K562 (cell line): Measurements from ENCODE around the gene DPRX. TPM values are rescaled to one million over a fixed set of nuclear protein-coding genes. Genes with fewer than 3 reads are reported as not detected.

Source experiments
- CREB3L1 ChIP-seq: fragments of 450-650 bp; IDR thresholded peaks from 2 replicates; pipeline ENCODE4 v1.6.1; 2014; ENCODE audit warnings: low read depth, mild to moderate bottlenecking, moderate library complexity, borderline replicate concordance
- HDAC8 ChIP-seq: fragments of 450-650 bp; IDR thresholded peaks from 2 replicates; pipeline ENCODE4 v1.6.1; 2016; ENCODE audit warnings: mild to moderate bottlenecking, missing genetic modification characterization, moderate library complexity, missing compliant biosample characterization
- RERE ChIP-seq: sonication (generic); formaldehyde crosslinking; IDR thresholded peaks from 2 replicates; pipeline ENCODE4 v1.8.0; 2023; ENCODE audit warnings: missing genetic modification reagents, mild to moderate bottlenecking, borderline replicate concordance
- SIN3B ChIP-seq: fragments of 450-650 bp; IDR thresholded peaks from 2 replicates; pipeline ENCODE4 v1.6.1; 2017; ENCODE audit warnings: low read depth, mild to moderate bottlenecking, moderate library complexity
- TCF7L2 ChIP-seq: fragments of 150-350 bp; IDR thresholded peaks from 2 replicates; pipeline ENCODE4 v1.6.1; 2016; ENCODE audit warnings: low read depth, mild to moderate bottlenecking, low read length, moderate library complexity
- ZNF282 ChIP-seq: sonication (generic); formaldehyde crosslinking; IDR thresholded peaks from 2 replicates; pipeline ENCODE4 v1.8.1; 2023; ENCODE audit warnings: missing genetic modification reagents
- polyA plus RNA-seq, 8 experiments: library from polyadenylated mRNA; depleted of rRNA in 4 of 8; stranded (reverse) in 5 of 8; unstranded in 3 of 8; fragments of >200 nt; fragmentation: Nextera tagmentation in 2 of 8; fragmentation: Illumina TruSeq in 1 of 8; extraction: Ambion mirVana in 2 of 8; extraction: Trizol in 1 of 8; gene quantifications; 2 replicates each; pipeline versions ENCODE4 v1.2.1 to v1.2.3, GENCODE V29; 2011 to 2014; ENCODE audit warnings: inconsistent platforms in 1 of 8, missing spikeins in 1 of 8
- total RNA-seq, 7 experiments: library from RNA; depleted of rRNA in 6 of 7; stranded (reverse); fragments of >200 nt in 6 of 7; fragmentation: Illumina TruSeq in 2 of 7; extraction: Trizol in 2 of 7; gene quantifications; 2 replicates each; pipeline versions ENCODE4 v1.2.1 to v1.2.3, GENCODE V29; 2011 to 2021; ENCODE audit warnings: low replicate concordance in 1 of 7
- TF ChIP-seq, protein P1 (sequence below): fragments of 450-650 bp; IDR thresholded peaks from 2 replicates; pipeline ENCODE4 v1.6.1; 2017; ENCODE audit warnings: antibody characterized with exemption

The DPRX gene
- total and polyA plus RNA-seq, 9 of the 15 experiments (the other 6 are each of a cell fraction or from before 2014, with no cell fraction given): not detected

- TF ChIP-seq CREB3L1 (no peak), ZNF282 (no peak), RERE (CRISPR knock-in tag) (no peak), SIN3B (no peak), HDAC8 (tag) (no peak), TCF7L2 (no peak)
- TF ChIP-seq, protein P1, sequence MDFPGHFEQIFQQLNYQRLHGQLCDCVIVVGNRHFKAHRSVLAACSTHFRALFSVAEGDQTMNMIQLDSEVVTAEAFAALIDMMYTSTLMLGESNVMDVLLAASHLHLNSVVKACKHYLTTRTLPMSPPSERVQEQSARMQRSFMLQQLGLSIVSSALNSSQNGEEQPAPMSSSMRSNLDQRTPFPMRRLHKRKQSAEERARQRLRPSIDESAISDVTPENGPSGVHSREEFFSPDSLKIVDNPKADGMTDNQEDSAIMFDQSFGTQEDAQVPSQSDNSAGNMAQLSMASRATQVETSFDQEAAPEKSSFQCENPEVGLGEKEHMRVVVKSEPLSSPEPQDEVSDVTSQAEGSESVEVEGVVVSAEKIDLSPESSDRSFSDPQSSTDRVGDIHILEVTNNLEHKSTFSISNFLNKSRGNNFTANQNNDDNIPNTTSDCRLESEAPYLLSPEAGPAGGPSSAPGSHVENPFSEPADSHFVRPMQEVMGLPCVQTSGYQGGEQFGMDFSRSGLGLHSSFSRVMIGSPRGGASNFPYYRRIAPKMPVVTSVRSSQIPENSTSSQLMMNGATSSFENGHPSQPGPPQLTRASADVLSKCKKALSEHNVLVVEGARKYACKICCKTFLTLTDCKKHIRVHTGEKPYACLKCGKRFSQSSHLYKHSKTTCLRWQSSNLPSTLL: no peak
- TF ChIP-seq, all 486 proteins: peak for 0
Measured at GRCh38 chr19:53634768-53635167, 3.0 kb downstream of the DPRX start (continued).
